PC-9 (cell line): ENCODE results near the gene PPP2R3B.

ENCODE experiments used
- CTCF ChIP-seq: fragments of 200-600 bp; sonication (generic); conservative IDR thresholded peaks from 2 replicates; pipeline ENCODE4 v1.6.1; 2017; ENCODE audit warnings: mixed run types, antibody characterized with exemption, mild to moderate bottlenecking, moderate library complexity
- EZH2 ChIP-seq: fragments of 200-600 bp; sonication (generic); IDR thresholded peaks from 2 replicates; pipeline ENCODE4 v1.8.0; 2017; ENCODE audit warnings: antibody characterized with exemption, low read depth

- no peak for TF ChIP-seq CTCF
- no peak for TF ChIP-seq EZH2
Measured at GRCh38 chrX:290476-291166, 96.1 kb downstream of the PPP2R3B start.
